Myometrial cell (primary cell): ENCODE measurements around the gene PRIMPOL. TPM values are rescaled to one million over a fixed set of nuclear protein-coding genes. Genes with fewer than 3 reads are reported as not detected.

Experiments
- total RNA-seq: library from RNA; depleted of rRNA; stranded (reverse); fragments of >200 nt; gene quantifications from 2 replicates; pipeline ENCODE4 v1.2.3, GENCODE V29; 2015

PRIMPOL gene
- 13.5 and 17.7 TPM in 2 replicates for total RNA-seq

GRCh38 chr4:184649026-184649970 is at the start of gene PRIMPOL, which contains the start of gene CASP3:
Gene PRIMPOL (plus strand): TSS chr4:184649738. CDS start chr4:184657141, 7,403 bp downstream.
Gene CASP3 (minus strand): TSS chr4:184649447. CDS start chr4:184638453, 10,994 bp downstream.

GRCh38 chr4:184733654-184734524 is 84.4 kb downstream of the PRIMPOL start, which contains the start of gene CENPU:
Gene CENPU (minus strand): TSS chr4:184734096. CDS start chr4:184734062, 34 bp downstream.

Other genes with a start within 250 kb of the PRIMPOL start
- 17.6 and 24.6 TPM in 2 replicates for gene IRF2, start 175.2 kb upstream of the PRIMPOL start, total RNA-seq
- 27.7 and 35.4 TPM in 2 replicates for gene CASP3, start 291 bp upstream of the PRIMPOL start, total RNA-seq
- 17.3 and 22.2 TPM in 2 replicates for gene CENPU, start 84.4 kb downstream of the PRIMPOL start, total RNA-seq
- gene ACSL1, start 176.2 kb downstream of the PRIMPOL start, total RNA-seq: 38.5 and 39.2 TPM in 2 replicates